OCI-LY7 (cell line): ENCODE measurements around the gene OR10H2. TPM values are rescaled to one million over a fixed set of nuclear protein-coding genes. Genes with fewer than 3 reads are reported as not detected.

ENCODE experiments used
- BruUV-seq: library from RNA; stranded (reverse); fragments of 400-500 nt; replicated peaks from 2 replicates; lab custom pipeline; 2021; lab: Mats Ljungman, UMichigan
- CTCF ChIA-PET: fragments of 300-600 bp; sonication (Branson Sonifier 250); formaldehyde crosslinking; loops from one replicate; lab custom pipeline; 2022; ENCODE audit warnings: antibody characterized with exemption; ENCODE audit not compliant: unreplicated experiment; lab: Charles Lee
- POLR2A ChIA-PET: fragments of 300-600 bp; sonication (Branson Sonifier 250); formaldehyde crosslinking; loops from one replicate; lab custom pipeline; 2022; ENCODE audit warnings: antibody characterized with exemption; lab: Charles Lee
- DNase-seq: peaks from one replicate; pipeline ENCODE4 v3.0.0-alpha.2; 2015; ENCODE audit warnings: low spot score
- H2AFZ ChIP-seq: fragments of 200-600 bp; sonication (generic), shearing (Covaris generic); 2 replicates; pipeline ENCODE4 v1.6.1; 2014; ENCODE audit warnings: mild to moderate bottlenecking, antibody characterized with exemption, low read length, moderate library complexity
- H3K27ac ChIP-seq: fragments of 200-600 bp; sonication (generic); 2 replicates; pipeline ENCODE4 v1.5.1; 2014; ENCODE audit warnings: mixed run types, low read depth, mild to moderate bottlenecking, moderate library complexity, low read length, inconsistent platforms; ENCODE audit not compliant: poor library complexity, severe bottlenecking
- H3K36me3 ChIP-seq: fragments of 200-600 bp; sonication (generic); 2 replicates; pipeline ENCODE4 v1.6.1; 2014; ENCODE audit warnings: mild to moderate bottlenecking, antibody characterized with exemption, low read length, moderate library complexity, mixed read lengths; ENCODE audit not compliant: insufficient read depth
- H3K4me1 ChIP-seq: fragments of 200-600 bp; sonication (generic); 2 replicates; pipeline ENCODE4 v1.5.1; 2014; ENCODE audit warnings: mild to moderate bottlenecking, low read length; ENCODE audit not compliant: insufficient read depth, poor library complexity, severe bottlenecking
- H3K4me2 ChIP-seq: fragments of 200-600 bp; sonication (generic); 2 replicates; pipeline ENCODE4 v1.6.1; 2014; ENCODE audit warnings: mild to moderate bottlenecking, low read length
- H3K4me3 ChIP-seq: fragments of 200-600 bp; sonication (generic); 2 replicates; pipeline ENCODE4 v1.5.1; 2014; ENCODE audit warnings: mild to moderate bottlenecking, low read depth, low read length; ENCODE audit not compliant: poor library complexity, severe bottlenecking
- H3K79me2 ChIP-seq: fragments of 200-600 bp; sonication (generic); 2 replicates; pipeline ENCODE4 v1.6.1; 2016; ENCODE audit warnings: low read depth, mild to moderate bottlenecking, low read length, moderate library complexity, mixed read lengths; ENCODE audit not compliant: insufficient read depth
- H3K9me2 ChIP-seq: fragments of 200-600 bp; sonication (generic); 2 replicates; pipeline ENCODE4 v1.6.1; 2016; ENCODE audit warnings: mild to moderate bottlenecking, low read length, mixed read lengths; ENCODE audit not compliant: insufficient read depth
- H3K9me3 ChIP-seq: fragments of 200-600 bp; sonication (generic); 2 replicates; pipeline ENCODE4 v1.6.1; 2014; ENCODE audit warnings: mild to moderate bottlenecking, mixed run types, low read length, mixed read lengths
- H4K20me1 ChIP-seq: fragments of 200-600 bp; sonication (generic); 2 replicates; pipeline ENCODE4 v1.6.1; 2014; ENCODE audit warnings: mild to moderate bottlenecking, antibody characterized with exemption, low read length, moderate library complexity, mixed read lengths; ENCODE audit not compliant: insufficient read depth
- EZH2phosphoT487 ChIP-seq: fragments of 200-600 bp; sonication (generic); IDR thresholded peaks from 2 replicates; pipeline ENCODE4 v1.6.1; 2018; ENCODE audit warnings: low read depth, borderline replicate concordance, mild to moderate bottlenecking, mixed run types, antibody characterized with exemption, low read length, moderate library complexity, mixed read lengths
- intact Hi-C: fragments of 100-400 bp; cut with micrococcal nuclease; formaldehyde crosslinking; loops from one replicate; pipeline ENCODE4 v1.10.0; 2022; ENCODE audit not compliant: unreplicated experiment
- total RNA-seq, 2 experiments: library from RNA; depleted of rRNA in 1 of 2; stranded (reverse); fragments of >200 nt in 1 of 2; shearing (Covaris generic) in 1 of 2; gene quantifications; 2 replicates each; pipeline ENCODE4 v1.2.3, GENCODE V29; 2014 to 2022
- TF ChIP-seq, protein P1 (sequence below): fragments of 200-600 bp; sonication (generic); conservative IDR thresholded peaks from 2 replicates; pipeline ENCODE4 v1.5.1; 2014; ENCODE audit warnings: mild to moderate bottlenecking, antibody characterized with exemption, low read length, moderate library complexity, mixed read lengths

The OR10H2 gene
- total RNA-seq, 2 experiments from 2014 or later, result not detected

DNA sequence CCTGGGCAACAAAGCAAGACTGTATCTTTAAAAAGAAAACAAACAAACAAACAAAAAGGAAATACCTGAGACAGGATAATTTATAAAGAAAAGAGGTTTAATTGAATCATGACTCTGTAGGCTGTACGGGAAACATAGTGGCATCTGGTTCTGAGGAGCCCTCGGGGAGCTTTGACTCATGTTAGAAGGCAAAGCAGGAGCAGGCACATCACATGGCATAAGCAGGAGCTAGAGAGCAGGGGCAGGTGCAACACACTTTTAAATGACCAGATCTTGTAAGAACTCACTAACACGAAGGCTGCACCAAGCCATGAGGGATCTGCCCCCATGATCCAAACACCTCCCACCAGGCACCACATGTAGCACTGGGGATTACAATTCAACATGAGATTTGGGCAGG, 13.2 kb upstream of the OR10H2 start:
- H3K9me2 ChIP-seq, result no peaks in the 10 kb centered on the region
- DNase-seq, result no peak
- no peaks in the 10 kb centered on the region for H4K20me1 ChIP-seq
- intact Hi-C loops, result no loop called here
- no peaks in the 10 kb centered on the region for H3K79me2 ChIP-seq
- no peaks in the 10 kb centered on the region for H3K36me3 ChIP-seq
- TF ChIP-seq EZH2phosphoT487, result no peak
- TF ChIP-seq, protein P1, sequence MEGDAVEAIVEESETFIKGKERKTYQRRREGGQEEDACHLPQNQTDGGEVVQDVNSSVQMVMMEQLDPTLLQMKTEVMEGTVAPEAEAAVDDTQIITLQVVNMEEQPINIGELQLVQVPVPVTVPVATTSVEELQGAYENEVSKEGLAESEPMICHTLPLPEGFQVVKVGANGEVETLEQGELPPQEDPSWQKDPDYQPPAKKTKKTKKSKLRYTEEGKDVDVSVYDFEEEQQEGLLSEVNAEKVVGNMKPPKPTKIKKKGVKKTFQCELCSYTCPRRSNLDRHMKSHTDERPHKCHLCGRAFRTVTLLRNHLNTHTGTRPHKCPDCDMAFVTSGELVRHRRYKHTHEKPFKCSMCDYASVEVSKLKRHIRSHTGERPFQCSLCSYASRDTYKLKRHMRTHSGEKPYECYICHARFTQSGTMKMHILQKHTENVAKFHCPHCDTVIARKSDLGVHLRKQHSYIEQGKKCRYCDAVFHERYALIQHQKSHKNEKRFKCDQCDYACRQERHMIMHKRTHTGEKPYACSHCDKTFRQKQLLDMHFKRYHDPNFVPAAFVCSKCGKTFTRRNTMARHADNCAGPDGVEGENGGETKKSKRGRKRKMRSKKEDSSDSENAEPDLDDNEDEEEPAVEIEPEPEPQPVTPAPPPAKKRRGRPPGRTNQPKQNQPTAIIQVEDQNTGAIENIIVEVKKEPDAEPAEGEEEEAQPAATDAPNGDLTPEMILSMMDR, result no peak
- H3K4me3 ChIP-seq, result no peak overlapping the region
- ChIA-PET CTCF (no interaction called here), POLR2A (no interaction called here)
- no peak overlapping the region for H3K27ac ChIP-seq
- H3K4me1 ChIP-seq, result no peaks in the 10 kb centered on the region
- no peaks in the 10 kb centered on the region for H3K9me3 ChIP-seq
- no peak overlapping the region for H3K4me2 ChIP-seq
- H2AFZ ChIP-seq, result no peak overlapping the region
- BruUV-seq, result no TSS peak

DNA sequence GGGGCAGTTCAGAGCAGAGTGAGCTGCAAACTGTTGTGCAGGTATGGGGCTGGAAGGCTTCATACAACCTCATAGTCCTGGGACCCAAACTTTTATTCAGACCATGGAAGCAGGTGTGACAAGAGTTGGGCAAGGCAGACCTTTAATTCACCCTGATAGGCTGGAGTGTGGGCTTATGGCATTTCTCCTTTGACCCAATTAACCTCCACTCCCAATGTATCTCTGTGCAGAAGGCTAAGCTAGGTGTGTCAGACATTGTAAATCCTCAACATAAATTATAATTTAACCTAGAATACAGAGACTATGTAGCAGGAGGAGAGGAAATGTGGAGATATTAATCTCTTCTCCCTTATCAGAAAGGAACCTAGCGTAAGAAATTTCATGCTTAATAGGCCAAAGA, 12.2 kb upstream of the OR10H2 start:
- Histone ChIP-seq H3K4me1 (no peaks in the 10 kb centered on the region), H3K4me2 (no peak overlapping the region), H3K9me3 (no peaks in the 10 kb centered on the region), H2AFZ (no peak overlapping the region), H3K36me3 (no peaks in the 10 kb centered on the region), H3K9me2 (no peaks in the 10 kb centered on the region), H3K4me3 (no peak overlapping the region), H4K20me1 (no peaks in the 10 kb centered on the region), H3K79me2 (no peaks in the 10 kb centered on the region), H3K27ac (no peak overlapping the region)
- no peak for DNase-seq
- TF ChIP-seq, protein P1, result no peak
- no peak for TF ChIP-seq EZH2phosphoT487
- intact Hi-C loops, result no loop called here
- BruUV-seq, result no TSS peak
- POLR2A ChIA-PET, result no interaction called here
- CTCF ChIA-PET, result no interaction called here

DNA sequence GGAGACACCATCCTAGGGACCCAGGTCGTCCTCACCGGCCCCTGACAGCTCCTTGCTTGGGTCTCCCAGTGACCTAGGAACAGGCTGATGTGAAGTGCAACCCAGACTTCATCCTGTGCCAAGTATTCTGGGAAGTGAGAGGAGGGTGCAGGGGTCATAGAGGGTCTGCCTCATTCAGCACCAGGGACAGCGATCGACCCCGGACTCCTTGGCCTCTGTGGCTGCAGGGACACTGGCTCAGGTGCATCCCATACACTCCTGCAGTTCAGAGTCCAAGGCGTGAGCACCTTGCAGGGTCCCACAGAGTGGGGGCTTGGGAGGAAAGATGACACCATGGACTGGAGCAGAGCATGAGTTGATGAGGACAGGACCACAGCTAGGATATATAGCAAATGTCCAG, 10.0 kb upstream of the OR10H2 start:
- H3K4me2 ChIP-seq, result no peak overlapping the region
- no peak overlapping the region for H3K4me3 ChIP-seq
- no peak for TF ChIP-seq EZH2phosphoT487
- TF ChIP-seq, protein P1, result no peak
- ChIA-PET CTCF (no interaction called here), POLR2A (no interaction called here)
- H3K9me2 ChIP-seq, result no peaks in the 10 kb centered on the region
- no peak overlapping the region for H2AFZ ChIP-seq
- intact Hi-C loops, result no loop called here
- H4K20me1 ChIP-seq, result no peaks in the 10 kb centered on the region
- BruUV-seq, result no TSS peak
- H3K9me3 ChIP-seq, result no peaks in the 10 kb centered on the region
- DNase-seq, result no peak
- H3K79me2 ChIP-seq, result no peaks in the 10 kb centered on the region
- H3K4me1 ChIP-seq, result no peaks in the 10 kb centered on the region
- H3K27ac ChIP-seq, result no peak overlapping the region
- H3K36me3 ChIP-seq, result no peaks in the 10 kb centered on the region
